GM19099 (cell line): ENCODE measurements around the gene ST3GAL6.

Experiments used
- POLR2A ChIP-seq: IDR thresholded peaks from 3 replicates; pipeline ENCODE4 v1.6.1; 2011; ENCODE audit warnings: low read depth; ENCODE audit not compliant: insufficient read length; ENCODE audit errors: extremely low read depth

Gene ST3GAL6, protein sequence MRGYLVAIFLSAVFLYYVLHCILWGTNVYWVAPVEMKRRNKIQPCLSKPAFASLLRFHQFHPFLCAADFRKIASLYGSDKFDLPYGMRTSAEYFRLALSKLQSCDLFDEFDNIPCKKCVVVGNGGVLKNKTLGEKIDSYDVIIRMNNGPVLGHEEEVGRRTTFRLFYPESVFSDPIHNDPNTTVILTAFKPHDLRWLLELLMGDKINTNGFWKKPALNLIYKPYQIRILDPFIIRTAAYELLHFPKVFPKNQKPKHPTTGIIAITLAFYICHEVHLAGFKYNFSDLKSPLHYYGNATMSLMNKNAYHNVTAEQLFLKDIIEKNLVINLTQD

DNA sequence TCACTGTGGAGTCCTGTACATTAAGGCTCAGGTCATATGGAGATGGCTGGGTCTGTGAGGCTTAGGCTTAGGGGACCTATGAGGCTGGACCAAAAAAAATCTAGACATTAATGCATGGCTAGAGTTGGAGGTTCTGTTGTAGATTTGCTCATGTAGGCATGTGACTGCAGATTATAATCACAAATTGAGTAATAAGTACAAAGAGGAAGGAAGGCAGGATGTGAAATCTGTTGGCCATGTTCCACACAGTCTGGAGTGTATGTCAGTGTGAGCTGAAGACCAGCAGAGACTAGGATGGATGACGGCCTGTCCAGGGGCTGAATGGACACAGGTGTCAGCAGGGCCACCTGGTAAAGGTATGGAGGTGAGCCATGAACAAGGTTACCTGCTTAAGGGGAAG is at the start of gene ST3GAL6:
TSS of gene ST3GAL6 (plus strand) at position 265 of the 400 bp plus-strand sequence. CDS start 5,101 bp downstream, outside the sequence.
- TF ChIP-seq POLR2A, result no peak

DNA sequence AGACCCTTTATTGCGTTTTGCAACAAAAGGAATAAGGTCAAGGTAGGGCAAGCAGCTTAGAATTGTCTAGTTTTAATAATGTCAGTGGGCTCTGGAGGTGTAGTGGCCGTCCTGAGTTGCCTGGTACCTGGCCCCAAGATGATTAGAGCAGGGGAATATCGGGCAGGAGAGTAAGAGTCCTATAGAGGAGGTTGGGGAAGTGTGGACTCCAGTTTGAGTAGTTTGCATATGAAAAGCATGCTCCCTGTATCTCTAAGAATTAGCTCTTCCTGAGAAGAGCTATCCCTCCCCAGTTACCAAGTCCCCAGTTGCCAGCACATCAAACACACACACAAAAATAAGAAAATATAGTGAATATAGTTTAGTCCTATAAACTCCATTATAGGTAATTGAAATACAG is 49.2 kb upstream of the ST3GAL6 start:
- TF ChIP-seq POLR2A, result no peak

DNA sequence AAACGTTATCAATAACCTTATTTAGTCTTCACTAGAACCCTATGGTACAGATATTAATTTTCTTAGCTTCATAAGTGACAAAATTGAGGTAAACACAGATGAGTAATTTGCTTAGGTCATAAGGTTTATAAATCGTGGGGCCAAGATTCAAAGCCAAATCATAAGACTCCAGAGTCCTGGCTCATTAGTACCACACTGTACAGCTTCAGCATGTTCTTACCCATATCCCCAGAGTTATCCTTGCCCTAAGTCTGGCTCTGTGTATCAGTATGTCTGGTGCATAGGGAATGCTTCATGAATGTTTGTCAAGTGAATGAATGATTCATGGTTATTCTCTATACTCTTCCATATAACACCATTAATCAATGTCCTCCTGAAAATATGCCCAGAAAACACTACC is 45.6 kb upstream of the ST3GAL6 start:
- no peak for TF ChIP-seq POLR2A

DNA sequence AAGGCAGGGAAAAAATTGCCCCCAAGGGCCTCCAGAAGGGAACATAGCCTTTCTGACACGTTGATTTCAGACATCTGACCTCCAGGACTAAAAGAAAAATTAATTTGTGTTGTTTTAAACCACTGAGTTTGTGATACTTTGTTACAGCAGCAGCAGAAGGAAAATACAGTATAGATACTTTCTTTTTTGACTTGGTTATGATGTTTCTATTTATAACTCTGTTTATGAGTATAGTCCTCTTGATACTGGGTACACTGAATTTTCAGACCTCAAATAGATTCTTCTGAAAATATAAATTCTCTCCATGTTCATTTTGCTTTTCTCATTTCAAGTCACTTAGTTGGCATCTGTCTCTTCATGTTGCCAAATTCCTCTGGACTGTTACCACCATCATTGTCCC is 44.4 kb upstream of the ST3GAL6 start:
- no peak for TF ChIP-seq POLR2A

DNA sequence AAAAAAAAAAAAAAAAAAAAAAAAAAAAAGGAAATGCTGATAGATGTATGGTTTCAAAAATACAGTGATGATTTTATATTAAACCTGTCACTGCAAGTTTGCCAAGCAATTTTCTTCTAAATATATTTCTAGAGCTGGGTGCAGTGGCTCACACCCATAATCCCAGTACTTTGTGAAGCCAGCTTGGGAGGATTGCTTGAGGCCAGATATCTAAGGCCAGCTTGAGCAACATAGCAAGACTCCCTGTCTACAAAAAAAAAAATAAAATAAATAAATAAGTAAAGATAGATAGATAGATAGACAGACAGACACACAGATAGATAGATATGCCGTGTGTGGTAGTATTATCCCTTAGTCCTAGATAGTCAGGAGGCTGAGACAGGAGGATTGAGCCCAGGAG is 41.4 kb upstream of the ST3GAL6 start:
- no peak for TF ChIP-seq POLR2A

DNA sequence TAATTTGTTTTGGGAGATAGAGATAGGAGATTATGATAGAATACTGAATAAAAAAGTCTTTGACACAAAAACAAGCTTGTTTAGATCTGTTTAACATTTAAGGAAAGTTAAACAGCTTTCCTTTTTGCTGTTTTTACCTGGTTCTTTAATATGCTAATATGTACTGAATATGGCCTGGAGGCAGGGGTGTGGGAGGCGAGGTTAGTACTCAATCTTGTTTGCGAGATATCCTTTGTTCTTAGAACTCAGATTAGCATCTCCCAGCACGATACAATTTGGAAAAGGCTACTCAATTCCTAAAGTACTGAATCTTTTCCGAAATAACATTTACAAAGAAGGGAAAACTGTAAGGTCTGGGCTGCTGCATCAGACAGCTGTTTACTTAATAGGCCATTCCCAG is 40.8 kb upstream of the ST3GAL6 start:
- no peak for TF ChIP-seq POLR2A

DNA sequence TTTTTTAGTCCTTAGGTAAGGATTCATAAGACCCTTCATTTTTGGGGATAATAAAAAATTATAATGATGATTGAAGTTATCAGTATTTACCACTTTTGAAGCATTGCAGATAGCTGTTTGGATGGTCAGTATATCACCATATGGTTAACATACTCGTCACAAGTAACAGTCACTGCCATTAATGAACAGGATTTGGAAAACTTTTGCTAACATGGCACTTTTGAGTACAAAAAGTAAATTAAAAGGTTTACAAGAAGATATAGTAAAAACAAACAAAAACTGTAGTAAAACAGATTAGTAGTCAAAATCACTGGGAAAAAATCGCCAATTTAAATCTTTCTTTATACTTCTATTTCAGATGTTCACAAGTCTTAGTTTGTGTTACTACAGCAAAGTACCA is 37.8 kb upstream of the ST3GAL6 start:
- no peak for TF ChIP-seq POLR2A

DNA sequence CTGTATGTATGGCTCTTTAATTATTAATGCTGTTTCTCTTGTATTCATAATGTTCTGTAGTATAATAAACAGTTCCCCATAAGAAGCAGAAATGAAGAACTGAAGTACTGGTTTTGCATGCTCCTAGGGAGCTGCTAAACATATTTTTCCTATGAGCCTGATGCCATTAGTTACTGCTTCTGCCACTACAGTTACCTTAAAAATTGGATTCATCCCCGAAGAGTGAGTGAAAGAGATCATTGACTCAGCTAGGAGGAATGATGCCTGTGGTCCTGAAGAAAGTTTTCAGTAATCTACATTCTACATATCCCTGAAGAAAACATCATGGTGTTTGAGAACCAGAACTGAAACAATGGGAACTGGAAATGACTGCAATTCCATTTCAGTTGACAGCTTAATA is 37.1 kb upstream of the ST3GAL6 start:
- no peak for TF ChIP-seq POLR2A

DNA sequence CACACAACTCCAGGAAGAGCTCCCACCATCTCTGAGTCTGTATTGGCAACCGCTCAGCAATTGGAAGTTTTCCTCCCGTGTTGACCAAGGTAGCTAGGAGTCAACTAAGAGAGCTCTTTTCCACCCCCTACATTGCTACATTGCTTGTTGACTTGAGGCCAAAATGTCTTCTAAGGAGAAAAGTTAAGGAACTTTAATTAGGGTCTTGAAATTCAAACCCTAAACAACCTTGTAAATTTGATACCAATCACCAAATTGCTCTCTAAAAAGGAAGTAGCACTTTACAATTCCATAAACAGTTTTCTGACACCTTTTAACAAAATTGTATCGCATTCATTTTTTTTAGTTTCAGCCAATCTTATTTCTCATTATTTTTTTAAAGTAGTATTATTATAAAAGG is 35.5 kb upstream of the ST3GAL6 start:
- no peak for TF ChIP-seq POLR2A

DNA sequence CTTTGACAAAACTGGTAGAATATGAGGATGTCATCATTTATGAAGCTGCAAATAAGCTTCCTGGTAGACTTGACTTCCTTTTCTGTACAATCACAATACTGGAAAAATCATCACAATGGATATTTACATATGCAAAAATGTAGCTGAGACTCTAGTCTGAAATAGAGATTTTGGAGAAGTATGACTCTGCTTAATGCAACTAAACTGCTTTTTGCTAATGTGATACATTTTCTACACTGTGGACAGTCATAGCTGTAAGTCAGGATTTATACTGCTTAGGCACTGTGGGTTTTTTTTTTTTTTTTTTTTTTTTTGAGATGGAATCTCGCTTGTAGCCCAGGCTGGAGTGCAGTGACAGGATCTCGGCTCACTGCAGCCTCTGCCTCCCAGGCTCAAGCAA is 34.5 kb upstream of the ST3GAL6 start:
- no peak for TF ChIP-seq POLR2A

DNA sequence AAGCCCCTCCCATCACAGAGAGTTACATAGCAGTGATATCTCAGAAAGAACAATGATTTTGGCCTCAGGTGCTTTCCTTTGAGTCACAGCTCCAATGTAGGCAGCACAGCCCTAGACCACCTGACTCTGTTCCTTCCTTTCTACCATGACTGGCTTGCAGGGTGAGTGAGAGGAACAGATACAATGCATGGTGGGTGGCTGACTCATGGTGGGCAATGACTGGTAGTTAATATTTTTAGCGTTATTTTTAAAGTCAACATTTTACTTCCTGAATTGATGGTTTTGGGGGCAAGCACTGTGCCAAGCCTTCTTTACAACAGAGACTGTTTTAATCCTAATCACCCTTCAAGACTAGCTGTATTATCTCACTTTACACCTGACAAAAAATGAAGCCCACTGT is 32.8 kb upstream of the ST3GAL6 start:
- no peak for TF ChIP-seq POLR2A

DNA sequence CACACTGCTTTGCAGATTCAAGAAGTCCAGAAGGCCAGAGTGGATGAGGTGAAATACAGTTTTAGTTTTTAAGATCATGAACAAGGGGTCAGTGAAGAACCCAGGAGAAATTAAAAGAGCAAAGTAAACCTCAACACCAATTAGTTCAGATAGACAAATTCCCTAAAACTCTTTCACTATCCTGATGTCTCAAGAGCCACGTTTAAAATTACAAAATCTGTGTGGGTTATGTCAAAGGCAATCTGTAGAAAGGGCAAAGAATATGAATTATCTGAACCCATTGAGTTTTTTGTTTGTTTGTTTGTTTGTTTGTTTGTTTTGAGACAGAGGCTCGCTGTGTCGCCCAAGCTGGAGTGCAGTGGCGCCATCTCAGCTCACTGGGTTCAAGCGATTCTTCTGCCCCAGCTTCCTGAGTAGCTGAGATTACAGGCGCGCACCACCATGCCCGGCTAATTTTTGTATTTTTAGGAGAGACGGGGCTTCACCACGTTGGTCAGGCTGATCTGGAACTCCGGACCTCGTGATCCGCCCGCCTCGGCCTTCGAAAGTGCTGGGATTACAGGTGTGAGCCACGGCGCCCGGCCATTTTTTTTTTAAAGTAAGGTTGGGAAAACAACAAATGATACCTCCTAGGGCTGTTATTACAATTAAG is 32.1 kb upstream of the ST3GAL6 start:
- no peak for TF ChIP-seq POLR2A

DNA sequence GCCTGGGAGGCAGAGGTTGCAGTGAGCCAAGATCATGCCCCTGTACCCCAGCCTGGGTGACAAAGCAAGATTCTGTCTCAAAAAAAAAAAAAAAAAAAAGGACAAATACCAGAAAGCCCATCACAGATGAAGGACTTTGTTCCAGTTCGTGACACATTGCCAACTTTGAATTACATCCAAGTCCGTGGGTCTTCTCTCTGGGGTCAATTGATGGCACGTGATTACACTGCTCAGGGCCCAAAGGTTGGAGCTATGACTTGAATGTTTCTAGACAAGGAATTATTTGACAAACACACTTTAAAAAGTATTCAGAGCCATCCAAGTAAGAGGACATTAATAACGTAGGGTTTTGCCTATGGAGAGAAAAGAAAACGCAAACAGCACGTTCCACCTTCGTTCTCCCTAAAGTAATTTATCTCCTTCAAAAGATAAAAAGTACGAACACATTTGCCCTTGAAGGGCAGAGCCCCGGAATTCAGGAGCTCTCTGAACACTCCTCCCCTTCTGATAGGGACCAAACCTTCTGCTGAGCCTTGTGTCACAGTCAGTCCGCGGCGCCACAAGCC is 31.3 kb upstream of the ST3GAL6 start:
- no peak for TF ChIP-seq POLR2A

DNA sequence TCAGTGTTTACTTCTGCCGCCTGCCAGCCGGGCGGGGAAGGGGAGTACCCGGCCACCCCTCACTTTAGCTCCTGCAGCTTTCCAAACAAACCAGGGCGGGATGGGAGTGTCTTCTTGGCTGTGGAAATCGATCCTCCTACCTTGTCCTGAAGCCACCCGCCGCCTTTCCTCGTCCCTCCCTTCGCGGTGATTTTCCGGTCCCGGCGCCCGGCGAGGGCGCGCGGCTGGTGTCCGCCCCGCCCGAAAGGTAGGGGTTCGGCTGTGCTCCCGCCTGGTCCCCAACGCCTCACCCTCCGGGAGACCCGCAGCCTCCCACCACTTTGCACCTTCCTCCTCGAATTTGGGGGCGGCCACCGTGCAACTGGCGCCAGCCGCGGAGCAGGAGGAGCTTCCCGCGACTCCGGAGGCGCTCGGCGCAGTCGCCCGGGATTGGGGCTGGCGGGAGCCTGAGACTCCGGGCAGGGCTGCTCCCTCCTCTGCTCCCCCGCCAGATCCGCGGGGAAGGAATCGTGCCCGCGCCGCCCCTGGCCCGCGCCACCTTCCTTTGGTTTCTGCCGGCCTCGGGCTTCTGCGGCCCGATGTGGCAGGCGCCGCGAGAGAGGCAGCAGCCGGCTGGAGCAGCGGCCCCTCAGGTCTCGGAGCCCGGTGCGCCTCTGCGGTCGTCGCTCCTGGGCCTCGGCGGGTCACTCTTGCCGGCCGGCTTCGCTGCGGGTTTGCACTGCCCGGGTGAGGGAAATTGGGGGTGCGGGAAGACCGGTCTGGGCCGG is 30.7 kb upstream of the ST3GAL6 start:
- peak; percentile 50 for TF ChIP-seq POLR2A

DNA sequence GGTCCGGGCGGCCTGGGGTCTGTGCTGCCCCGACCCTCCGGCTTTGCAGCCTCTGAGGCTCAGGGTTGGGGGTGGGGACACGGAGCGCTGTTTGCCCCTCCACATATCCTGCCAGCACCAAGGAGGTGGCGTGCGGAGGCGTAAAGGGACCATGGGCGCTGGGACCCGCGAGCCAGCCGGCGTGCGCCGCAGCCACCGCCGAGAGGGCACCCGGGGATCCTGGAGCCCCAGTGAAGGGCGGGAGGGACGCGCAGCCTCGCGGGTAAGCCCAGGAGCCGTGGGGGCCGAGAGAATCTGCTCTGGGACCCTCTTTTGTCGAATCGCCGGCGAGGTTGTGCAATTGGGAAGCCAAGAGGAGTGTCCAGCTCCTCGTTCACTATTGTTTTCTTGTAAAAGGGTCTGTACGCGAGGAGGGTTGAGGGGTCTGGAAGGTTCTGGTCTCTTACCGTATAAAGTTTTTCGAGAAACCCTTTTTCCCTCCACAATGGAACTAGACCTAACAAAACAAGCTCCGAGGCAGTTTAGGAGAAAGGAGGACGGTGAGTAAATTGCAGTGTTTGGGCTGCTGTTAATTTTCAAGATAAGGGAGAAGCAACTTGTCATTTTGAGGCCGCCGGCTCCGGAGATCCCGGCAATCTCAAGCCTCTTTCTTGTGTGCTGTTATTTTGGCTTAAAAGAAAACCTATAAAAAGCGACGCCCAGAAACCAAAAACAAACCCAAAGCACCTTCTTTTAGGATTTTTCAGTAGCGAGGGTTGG is 29.9 kb upstream of the ST3GAL6 start:
- TF ChIP-seq POLR2A, result no peak
